Suprapubic skin (tissue), 4 donors: ENCODE results near the gene NEURL1B. TPM values are rescaled to one million over a fixed set of nuclear protein-coding genes. Genes with fewer than 3 reads are reported as not detected.
A peak's percentile ranks its signal among the peaks of the same experiment; 100 is the strongest.

Source experiments
- DNase-seq, 2 donors: peaks; one replicate each; pipeline ENCODE4 v3.0.0-alpha.2; 2019; ENCODE audit warnings: low spot score in 2 of 2
- H3K27ac ChIP-seq: fragments of 200-600 bp; sonication (generic); one replicate; pipeline ENCODE4 v1.5.1; 2019
- H3K27me3 ChIP-seq: fragments of 200-600 bp; sonication (generic); one replicate; pipeline ENCODE4 v1.5.1; 2019
- H3K36me3 ChIP-seq: fragments of 200-600 bp; sonication (generic); one replicate; pipeline ENCODE4 v1.5.1; 2019
- H3K4me1 ChIP-seq: fragments of 200-600 bp; sonication (generic); one replicate; pipeline ENCODE4 v1.5.1; 2019
- H3K4me3 ChIP-seq: fragments of 200-600 bp; sonication (generic); one replicate; pipeline ENCODE4 v1.5.1; 2019; ENCODE audit warnings: mild to moderate bottlenecking
- H3K9me3 ChIP-seq: fragments of 200-600 bp; sonication (generic); one replicate; pipeline ENCODE4 v1.5.1; 2019
- EP300 ChIP-seq: sonication (generic); formaldehyde crosslinking; IDR thresholded peaks from one replicate; pipeline ENCODE4 v1.6.1; 2017; ENCODE audit warnings: antibody characterized with exemption
- POLR2A ChIP-seq, 2 donors: fragments of 450-650 bp; IDR thresholded peaks; one replicate each; pipeline ENCODE4 v1.6.1; 2017; ENCODE audit warnings: antibody characterized with exemption in 2 of 2, mild to moderate bottlenecking in 2 of 2, moderate library complexity in 2 of 2
- POLR2AphosphoS5 ChIP-seq, 3 donors: sonication (generic); formaldehyde crosslinking; IDR thresholded peaks; one replicate each; pipeline ENCODE4 v1.6.1; 2017; ENCODE audit warnings: antibody characterized with exemption in 3 of 3
- WGBS: methylation state at CpG from one replicate; pipeline ENCODE4 v1.1.5; 2018; 5-methylcytosine and 5-hydroxymethylcytosine counted together
- total RNA-seq, 4 donors: library from RNA; depleted of rRNA; stranded (reverse); fragments of >200 nt; gene quantifications; one replicate each; pipeline ENCODE4 v1.1.0, GENCODE V29; 2016
- TF ChIP-seq, protein P1 (sequence below), 2 donors: fragments of 200-600 bp in 1 of 2; fragments of 450-650 bp in 1 of 2; sonication (generic) in 1 of 2; IDR thresholded peaks; one replicate each; pipeline ENCODE4 v1.5.1; 2016 to 2019; ENCODE audit warnings: antibody characterized with exemption in 2 of 2, mild to moderate bottlenecking in 1 of 2, moderate library complexity in 1 of 2

NEURL1B gene
- total RNA-seq, 4 donors from 2014 or later, result 18.5 to 40.9 (median 30.4) TPM

- Histone ChIP-seq H3K36me3 (no peaks in the 10 kb centered on the region), H3K9me3 (no peaks in the 10 kb centered on the region), H3K4me1 (peaks cover 53% of the 10 kb centered on the region), H3K27ac (no peak overlapping the region), H3K27me3 (peaks cover 3% of the 10 kb centered on the region), H3K4me3 (peak overlapping the region; percentile 73)
- no peak for TF ChIP-seq POLR2A (IDR thresholded peaks at IDR 0.05)
- TF ChIP-seq EP300, result no peak
- TF ChIP-seq, protein P1, sequence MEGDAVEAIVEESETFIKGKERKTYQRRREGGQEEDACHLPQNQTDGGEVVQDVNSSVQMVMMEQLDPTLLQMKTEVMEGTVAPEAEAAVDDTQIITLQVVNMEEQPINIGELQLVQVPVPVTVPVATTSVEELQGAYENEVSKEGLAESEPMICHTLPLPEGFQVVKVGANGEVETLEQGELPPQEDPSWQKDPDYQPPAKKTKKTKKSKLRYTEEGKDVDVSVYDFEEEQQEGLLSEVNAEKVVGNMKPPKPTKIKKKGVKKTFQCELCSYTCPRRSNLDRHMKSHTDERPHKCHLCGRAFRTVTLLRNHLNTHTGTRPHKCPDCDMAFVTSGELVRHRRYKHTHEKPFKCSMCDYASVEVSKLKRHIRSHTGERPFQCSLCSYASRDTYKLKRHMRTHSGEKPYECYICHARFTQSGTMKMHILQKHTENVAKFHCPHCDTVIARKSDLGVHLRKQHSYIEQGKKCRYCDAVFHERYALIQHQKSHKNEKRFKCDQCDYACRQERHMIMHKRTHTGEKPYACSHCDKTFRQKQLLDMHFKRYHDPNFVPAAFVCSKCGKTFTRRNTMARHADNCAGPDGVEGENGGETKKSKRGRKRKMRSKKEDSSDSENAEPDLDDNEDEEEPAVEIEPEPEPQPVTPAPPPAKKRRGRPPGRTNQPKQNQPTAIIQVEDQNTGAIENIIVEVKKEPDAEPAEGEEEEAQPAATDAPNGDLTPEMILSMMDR (IDR thresholded peaks at IDR 0.05), result no peak
- no peak for TF ChIP-seq POLR2AphosphoS5 (IDR thresholded peaks at IDR 0.05)
- DNase-seq, result no peak
- 33% methylated on average over 16 of the region's 16 CpGs for WGBS
Measured at GRCh38 chr5:172642926-172643871, 2.1 kb downstream of the NEURL1B start.

- no peak for TF ChIP-seq POLR2AphosphoS5 (IDR thresholded peaks at IDR 0.05)
- TF ChIP-seq, protein P1 (IDR thresholded peaks at IDR 0.05), result no peak
- TF ChIP-seq EP300, result no peak
- TF ChIP-seq POLR2A (IDR thresholded peaks at IDR 0.05), result no peak
- Histone ChIP-seq H3K9me3 (no peaks in the 10 kb centered on the region), H3K4me3 (no peak overlapping the region), H3K27ac (no peak overlapping the region), H3K4me1 (peaks cover 60% of the 10 kb centered on the region), H3K36me3 (no peaks in the 10 kb centered on the region), H3K27me3 (peaks cover 3% of the 10 kb centered on the region)
- no peak for DNase-seq
- WGBS, result 38% methylated on average over 6 of the region's 6 CpGs
Measured at GRCh38 chr5:172644266-172644665, 3.2 kb downstream of the NEURL1B start.

DNA sequence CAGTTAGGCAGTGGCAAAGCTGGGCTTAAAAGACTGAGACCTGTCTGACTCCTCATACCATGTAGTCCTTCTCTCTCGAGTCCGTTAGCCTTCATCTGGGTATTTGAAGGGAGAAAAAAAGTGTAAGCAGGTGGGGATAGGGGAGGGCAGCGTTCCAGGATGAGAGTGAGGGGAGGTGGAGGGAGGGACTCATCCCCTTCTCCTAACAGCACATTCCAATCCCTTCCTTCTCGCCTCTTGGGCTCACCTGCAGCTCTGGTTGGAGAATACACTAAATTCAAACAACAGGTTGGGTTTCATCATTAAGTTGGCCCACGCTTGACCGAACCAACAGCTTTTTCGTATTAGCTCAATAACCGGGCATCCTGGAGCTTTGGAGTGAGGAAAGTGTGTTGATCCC is 3.6 kb downstream of the NEURL1B start:
- Histone ChIP-seq H3K27ac (no peak overlapping the region), H3K9me3 (no peaks in the 10 kb centered on the region), H3K4me3 (no peak overlapping the region), H3K36me3 (no peaks in the 10 kb centered on the region), H3K4me1 (peaks cover 61% of the 10 kb centered on the region), H3K27me3 (peaks cover 3% of the 10 kb centered on the region)
- 80% methylated on average over 8 of the region's 8 CpGs for WGBS
- no peak for DNase-seq
- TF ChIP-seq, protein P1 (IDR thresholded peaks at IDR 0.05), result no peak
- no peak for TF ChIP-seq POLR2AphosphoS5 (IDR thresholded peaks at IDR 0.05)
- no peak for TF ChIP-seq POLR2A (IDR thresholded peaks at IDR 0.05)
- TF ChIP-seq EP300, result no peak

- Histone ChIP-seq H3K4me1 (peaks cover 59% of the 10 kb centered on the region), H3K9me3 (no peaks in the 10 kb centered on the region), H3K27ac (no peak overlapping the region), H3K27me3 (peaks cover 3% of the 10 kb centered on the region), H3K4me3 (no peak overlapping the region), H3K36me3 (no peaks in the 10 kb centered on the region)
- whole genome bisulfite sequencing, result 85% methylated on average over 11 of the region's 11 CpGs
- TF ChIP-seq POLR2AphosphoS5 (IDR thresholded peaks at IDR 0.05) (no peak), EP300 (no peak)
- no peak for DNase-seq
Measured at GRCh38 chr5:172645271-172646055, 4.4 kb downstream of the NEURL1B start.

GRCh38 chr5:172646716-172647285 is 5.7 kb downstream of the NEURL1B start:
- H3K9me3 ChIP-seq, result no peaks in the 10 kb centered on the region
- H3K4me3 ChIP-seq, result no peak overlapping the region
- 61% methylated on average over 10 of the region's 10 CpGs for WGBS
- H3K4me1 ChIP-seq, result peaks cover 47% of the 10 kb centered on the region
- no peak overlapping the region for H3K27ac ChIP-seq
- no peaks in the 10 kb centered on the region for H3K36me3 ChIP-seq
- no peaks in the 10 kb centered on the region for H3K27me3 ChIP-seq
- DNase-seq, result no peak
- TF ChIP-seq, protein P1 (IDR thresholded peaks at IDR 0.05), result peak in 1 of 2 donors; percentile 27
- TF ChIP-seq POLR2AphosphoS5 (IDR thresholded peaks at IDR 0.05), result no peak
